Lower leg skin (tissue), 4 donors: ENCODE measurements around the gene C14orf119. TPM values are rescaled to one million over a fixed set of nuclear protein-coding genes. Genes with fewer than 3 reads are reported as not detected.

Experiments used
- DNase-seq, 2 donors: peaks; one replicate each; pipeline ENCODE4 v3.0.0-alpha.2; 2019; ENCODE audit warnings: low spot score in 2 of 2
- H3K4me3 ChIP-seq: fragments of 200-600 bp; sonication (generic); 2 replicates; pipeline ENCODE4 v1.5.1; 2017; ENCODE audit warnings: mild to moderate bottlenecking, low read depth; ENCODE audit not compliant: poor library complexity, severe bottlenecking
- POLR2A ChIP-seq, 2 donors: fragments of 450-650 bp; IDR thresholded peaks; one replicate each; pipeline ENCODE4 v1.6.1; 2016 to 2017; ENCODE audit warnings: antibody characterized with exemption in 2 of 2, mild to moderate bottlenecking in 1 of 2, moderate library complexity in 1 of 2
- WGBS, 2 donors: methylation state at CpG; one replicate each; pipeline ENCODE4 v1.1.5; 2018; 5-methylcytosine and 5-hydroxymethylcytosine counted together
- intact Hi-C: fragments of 100-400 bp; cut with DNase I; formaldehyde crosslinking; loops from one replicate; pipeline ENCODE4 v1.15.0; 2023; ENCODE audit warnings: low total_unique reads
- total RNA-seq, 4 donors: library from RNA; depleted of rRNA; stranded (reverse); fragments of >200 nt; gene quantifications; one replicate each; pipeline ENCODE4 v1.1.0, GENCODE V29; 2016
- TF ChIP-seq, protein P1 (sequence below), 3 donors: fragments of 450-650 bp; IDR thresholded peaks; one replicate each; pipeline ENCODE4 v1.5.1; 2016; ENCODE audit warnings: antibody characterized with exemption in 3 of 3, mild to moderate bottlenecking in 3 of 3, moderate library complexity in 2 of 3

C14orf119 gene
- total RNA-seq, 4 donors from 2014 or later = 14.5 to 29.8 (median 19.7) TPM

GRCh38 chr14:23113431-23114119, 18.3 kb downstream of the C14orf119 start:
- intact Hi-C loops = no loop called here
- TF ChIP-seq, protein P1, sequence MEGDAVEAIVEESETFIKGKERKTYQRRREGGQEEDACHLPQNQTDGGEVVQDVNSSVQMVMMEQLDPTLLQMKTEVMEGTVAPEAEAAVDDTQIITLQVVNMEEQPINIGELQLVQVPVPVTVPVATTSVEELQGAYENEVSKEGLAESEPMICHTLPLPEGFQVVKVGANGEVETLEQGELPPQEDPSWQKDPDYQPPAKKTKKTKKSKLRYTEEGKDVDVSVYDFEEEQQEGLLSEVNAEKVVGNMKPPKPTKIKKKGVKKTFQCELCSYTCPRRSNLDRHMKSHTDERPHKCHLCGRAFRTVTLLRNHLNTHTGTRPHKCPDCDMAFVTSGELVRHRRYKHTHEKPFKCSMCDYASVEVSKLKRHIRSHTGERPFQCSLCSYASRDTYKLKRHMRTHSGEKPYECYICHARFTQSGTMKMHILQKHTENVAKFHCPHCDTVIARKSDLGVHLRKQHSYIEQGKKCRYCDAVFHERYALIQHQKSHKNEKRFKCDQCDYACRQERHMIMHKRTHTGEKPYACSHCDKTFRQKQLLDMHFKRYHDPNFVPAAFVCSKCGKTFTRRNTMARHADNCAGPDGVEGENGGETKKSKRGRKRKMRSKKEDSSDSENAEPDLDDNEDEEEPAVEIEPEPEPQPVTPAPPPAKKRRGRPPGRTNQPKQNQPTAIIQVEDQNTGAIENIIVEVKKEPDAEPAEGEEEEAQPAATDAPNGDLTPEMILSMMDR (IDR thresholded peaks at IDR 0.05) = no peak
- TF ChIP-seq POLR2A (IDR thresholded peaks at IDR 0.05) = no peak
- 65 to 76% methylated on average over 8 to 10 of the region's 10 CpGs for WGBS, 2 donors
- H3K4me3 ChIP-seq = no peak overlapping the region
- DNase-seq = peak in 1 of 2 donors; percentile 66

DNA sequence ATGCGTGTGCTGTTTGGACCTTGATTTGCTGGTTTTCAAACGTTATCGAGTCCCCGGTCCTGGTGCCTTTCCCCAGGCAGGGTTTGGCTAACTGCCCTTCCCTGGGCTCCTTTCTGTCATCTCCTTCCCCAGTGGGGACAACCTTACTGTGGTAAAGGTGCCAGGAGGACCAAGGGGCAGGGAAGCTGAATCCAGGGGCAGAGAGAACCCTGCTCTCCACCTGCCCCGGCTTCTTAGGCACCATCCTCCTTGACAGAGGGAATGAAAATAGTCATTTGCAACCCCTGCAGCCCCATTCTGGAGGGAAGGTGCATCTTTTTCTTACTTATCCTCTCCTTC, 18.8 kb downstream of the C14orf119 start:
- no peak overlapping the region for H3K4me3 ChIP-seq
- peak in 1 of 2 donors; percentile 62 for DNase-seq
- intact Hi-C loops = no loop called here
- WGBS, 2 donors = 75% methylated on average over 5 of the region's 5 CpGs
- TF ChIP-seq, protein P1 (IDR thresholded peaks at IDR 0.05) = no peak
- TF ChIP-seq POLR2A (IDR thresholded peaks at IDR 0.05) = no peak

DNA sequence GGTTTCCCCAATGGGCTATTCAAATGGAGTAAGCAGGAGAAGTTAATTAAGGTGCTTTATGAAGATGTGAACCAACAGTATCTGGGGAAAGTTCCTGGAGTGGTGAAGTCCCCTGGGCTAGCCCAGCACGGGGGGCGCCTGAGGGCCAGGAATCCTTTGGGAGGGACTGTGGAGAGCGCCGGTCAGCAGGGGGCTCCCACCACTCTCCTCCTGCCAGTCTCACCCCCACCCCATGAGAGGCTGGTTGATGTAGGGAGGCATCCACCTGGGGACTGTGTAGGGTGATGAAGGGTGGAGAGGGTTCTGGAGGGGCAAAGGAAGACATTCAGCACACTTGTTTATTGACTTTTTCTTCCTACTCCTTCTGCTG, 19.3 kb downstream of the C14orf119 start:
- H3K4me3 ChIP-seq = no peak overlapping the region

DNA sequence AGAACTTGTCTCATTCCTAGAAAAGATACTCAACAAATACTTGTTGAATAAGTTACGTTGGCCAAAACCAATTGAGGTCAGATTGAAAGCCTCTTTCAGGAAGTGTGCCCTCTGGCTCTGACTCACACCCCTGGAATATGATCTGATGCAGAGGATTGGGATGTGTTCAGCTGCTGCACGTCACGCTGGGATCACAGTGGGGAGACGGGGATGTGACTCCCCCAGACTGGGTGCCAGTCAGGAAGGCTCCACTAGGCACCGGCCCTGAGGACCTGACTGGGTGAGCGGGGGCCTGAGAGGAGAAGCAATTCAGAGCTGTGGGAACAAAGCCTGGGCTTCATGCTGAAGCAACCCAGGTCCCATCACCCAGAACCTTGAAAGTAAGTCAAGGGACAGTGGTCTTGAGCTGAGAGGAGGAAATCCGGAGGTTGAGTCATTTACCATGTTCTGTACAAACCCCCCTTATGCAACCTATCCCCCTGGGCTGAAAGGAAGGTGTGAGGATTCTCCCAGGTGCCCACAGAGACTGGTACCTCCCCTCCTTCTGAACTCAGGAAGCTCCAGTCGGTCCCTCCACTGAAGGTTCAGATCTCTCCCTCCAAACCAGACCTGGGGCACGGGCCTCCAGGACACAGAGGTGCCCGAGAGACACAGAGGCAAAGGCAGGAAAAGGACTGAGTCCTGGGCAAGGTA, 19.9 kb downstream of the C14orf119 start:
- peak in 1 of 2 donors; percentile 59 for DNase-seq
- 50 to 52% methylated on average over 10 of the region's 10 CpGs for whole genome bisulfite sequencing, 2 donors
- TF ChIP-seq POLR2A (IDR thresholded peaks at IDR 0.05) = no peak
- TF ChIP-seq, protein P1 (IDR thresholded peaks at IDR 0.05) = no peak
- no peak overlapping the region for H3K4me3 ChIP-seq
- intact Hi-C loops = no loop called here

More for the DNA sequence above, 19.3 kb downstream of the C14orf119 start:
- intact Hi-C loops = no loop called here
- WGBS, 2 donors = 69 to 82% methylated on average over 4 of the region's 4 CpGs
- peak in 1 of 2 donors; percentile 77 for DNase-seq
- no peak for TF ChIP-seq POLR2A (IDR thresholded peaks at IDR 0.05)
- TF ChIP-seq, protein P1 (IDR thresholded peaks at IDR 0.05) = no peak

DNA sequence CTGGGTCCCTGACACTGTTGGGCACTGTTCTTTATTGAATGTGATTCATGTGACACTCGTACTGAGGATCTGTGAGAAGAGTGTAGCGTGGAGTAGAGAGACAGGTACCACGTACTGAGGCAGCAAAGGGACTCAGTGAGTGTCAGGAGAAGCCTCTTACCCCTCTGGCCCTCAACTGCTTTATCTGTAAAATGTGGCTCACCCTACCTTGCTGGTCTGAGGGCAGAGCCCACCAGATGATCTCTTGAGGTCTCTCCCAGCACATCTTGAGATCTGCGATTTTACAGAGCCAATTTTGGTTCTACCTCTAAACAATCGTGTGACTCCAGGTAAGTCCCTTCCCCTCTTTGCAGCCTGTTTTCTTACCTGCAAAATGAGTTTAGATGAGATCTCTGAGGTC, 20.6 kb downstream of the C14orf119 start:
- 84 to 86% methylated on average over 5 of the region's 5 CpGs for WGBS, 2 donors
- intact Hi-C loops = no loop called here
- no peak overlapping the region for H3K4me3 ChIP-seq
- no peak for DNase-seq
- TF ChIP-seq, protein P1 (IDR thresholded peaks at IDR 0.05) = no peak
- no peak for TF ChIP-seq POLR2A (IDR thresholded peaks at IDR 0.05)
